ENCODE results near the gene FGF18. TPM values are rescaled to one million over a fixed set of nuclear protein-coding genes. Genes with fewer than 3 reads are reported as not detected.

Gene FGF18
- total and polyA plus RNA-seq, 3 experiments from 2014 or later: 0.18 to 0.22 TPM; not detected in 1

- CTCF ChIA-PET: no interaction called here
- H3K9me3 Mint-ChIP-seq: no peaks in the 10 kb centered on the region
- no peaks in the 10 kb centered on the region for H3K4me1 Mint-ChIP-seq
- Histone ChIP-seq H3K27me3 (ENCODE audit: insufficient read depth, low read length, poor library complexity, severe bottlenecking) (peaks cover 6% of the 10 kb centered on the region), H3K4me1 (ENCODE audit: insufficient read depth, low read length) (no peaks in the 10 kb centered on the region), H3K4me3 (ENCODE audit: low read length) (no peak overlapping the region), H3K36me3 (ENCODE audit: insufficient read depth, low read length) (no peaks in the 10 kb centered on the region), H3K27ac (ENCODE audit: low read depth, low read length) (no peak overlapping the region), H3K9me3 (ENCODE audit: low read length) (no peaks in the 10 kb centered on the region)
- no peak overlapping the region for H3K27ac Mint-ChIP-seq
- POLR2A ChIA-PET: interaction anchor here (1.1 kb wide), 1 partner anchor 40 kb away, joined by 3 read pairs; no protein-coding TSS in a partner anchor
- DNase-seq: no peak
- H3K36me3 Mint-ChIP-seq: no peaks in the 10 kb centered on the region
- H3K4me3 Mint-ChIP-seq: no peak overlapping the region
- peaks cover 5 to 16% of the 10 kb centered on the region in 2 donors for H3K27me3 Mint-ChIP-seq
Observed at GRCh38 chr5:171426680-171427079, 7.2 kb downstream of the FGF18 start.

GRCh38 chr5:171427318-171428167 is 8.1 kb downstream of the FGF18 start:
- CTCF ChIA-PET: no interaction called here
- no peak overlapping the region for H3K4me3 ChIP-seq (ENCODE audit: low read length)
- no peak for DNase-seq
- H3K27me3 ChIP-seq (ENCODE audit: insufficient read depth, low read length, poor library complexity, severe bottlenecking): no peaks in the 10 kb centered on the region
- H3K4me1 Mint-ChIP-seq: no peaks in the 10 kb centered on the region
- H3K4me1 ChIP-seq (ENCODE audit: insufficient read depth, low read length): no peaks in the 10 kb centered on the region
- no peak overlapping the region for H3K27ac ChIP-seq (ENCODE audit: low read depth, low read length)
- no peaks in the 10 kb centered on the region for H3K36me3 ChIP-seq (ENCODE audit: insufficient read depth, low read length)
- no peaks in the 10 kb centered on the region for H3K9me3 ChIP-seq (ENCODE audit: low read length)
- no peak overlapping the region for H3K4me3 Mint-ChIP-seq
- no peaks in the 10 kb centered on the region for H3K9me3 Mint-ChIP-seq
- peaks cover 5 to 9% of the 10 kb centered on the region in 2 donors for H3K27me3 Mint-ChIP-seq
- H3K27ac Mint-ChIP-seq: no peak overlapping the region
- H3K36me3 Mint-ChIP-seq: no peaks in the 10 kb centered on the region
- POLR2A ChIA-PET: no interaction called here

GRCh38 chr5:171428168-171428696 is 8.8 kb downstream of the FGF18 start:
- no peak for DNase-seq
- H3K4me1 Mint-ChIP-seq: no peaks in the 10 kb centered on the region
- no peaks in the 10 kb centered on the region for H3K27me3 ChIP-seq (ENCODE audit: insufficient read depth, low read length, poor library complexity, severe bottlenecking)
- CTCF ChIA-PET: no interaction called here
- no peak overlapping the region for H3K4me3 Mint-ChIP-seq
- no peak overlapping the region for H3K4me3 ChIP-seq (ENCODE audit: low read length)
- POLR2A ChIA-PET: no interaction called here
- no peak overlapping the region for H3K27ac Mint-ChIP-seq
- no peaks in the 10 kb centered on the region for H3K9me3 Mint-ChIP-seq
- no peak overlapping the region for H3K27ac ChIP-seq (ENCODE audit: low read depth, low read length)
- no peaks in the 10 kb centered on the region for H3K9me3 ChIP-seq (ENCODE audit: low read length)
- peaks cover 5 to 6% of the 10 kb centered on the region in 2 donors for H3K27me3 Mint-ChIP-seq
- H3K4me1 ChIP-seq (ENCODE audit: insufficient read depth, low read length): no peaks in the 10 kb centered on the region
- no peaks in the 10 kb centered on the region for H3K36me3 ChIP-seq (ENCODE audit: insufficient read depth, low read length)
- no peaks in the 10 kb centered on the region for H3K36me3 Mint-ChIP-seq

- CTCF ChIA-PET: no interaction called here
- H3K4me3 ChIP-seq (ENCODE audit: low read length): no peak overlapping the region
- H3K9me3 ChIP-seq (ENCODE audit: low read length): no peaks in the 10 kb centered on the region
- H3K4me3 Mint-ChIP-seq: no peak overlapping the region
- H3K27me3 ChIP-seq (ENCODE audit: insufficient read depth, low read length, poor library complexity, severe bottlenecking): no peaks in the 10 kb centered on the region
- no peak overlapping the region for H3K27ac ChIP-seq (ENCODE audit: low read depth, low read length)
- no peak for DNase-seq
- H3K36me3 ChIP-seq (ENCODE audit: insufficient read depth, low read length): no peaks in the 10 kb centered on the region
- H3K27me3 Mint-ChIP-seq: peaks cover 5% of the 10 kb centered on the region in 2 donors
- H3K27ac Mint-ChIP-seq: no peak overlapping the region
- no peaks in the 10 kb centered on the region for H3K36me3 Mint-ChIP-seq
- no peaks in the 10 kb centered on the region for H3K9me3 Mint-ChIP-seq
- H3K4me1 ChIP-seq (ENCODE audit: insufficient read depth, low read length): no peaks in the 10 kb centered on the region
- POLR2A ChIA-PET: no interaction called here
- H3K4me1 Mint-ChIP-seq: no peaks in the 10 kb centered on the region
Observed at GRCh38 chr5:171428809-171429542, 9.5 kb downstream of the FGF18 start.

- ChIA-PET CTCF (no interaction called here), POLR2A (no interaction called here)
- Histone ChIP-seq H3K27me3 (ENCODE audit: insufficient read depth, low read length, poor library complexity, severe bottlenecking) (no peaks in the 10 kb centered on the region), H3K27ac (ENCODE audit: low read depth, low read length) (no peak overlapping the region), H3K36me3 (ENCODE audit: insufficient read depth, low read length) (no peaks in the 10 kb centered on the region), H3K4me3 (ENCODE audit: low read length) (no peak overlapping the region), H3K9me3 (ENCODE audit: low read length) (no peaks in the 10 kb centered on the region), H3K4me1 (ENCODE audit: insufficient read depth, low read length) (no peaks in the 10 kb centered on the region)
- no peak overlapping the region for H3K4me3 Mint-ChIP-seq
- H3K27me3 Mint-ChIP-seq: peaks cover 0 to 3% of the 10 kb centered on the region in 2 donors
- no peak overlapping the region for H3K27ac Mint-ChIP-seq
- H3K36me3 Mint-ChIP-seq: no peaks in the 10 kb centered on the region
- no peaks in the 10 kb centered on the region for H3K4me1 Mint-ChIP-seq
- DNase-seq: no peak
- H3K9me3 Mint-ChIP-seq: no peaks in the 10 kb centered on the region
Observed at GRCh38 chr5:171429543-171429910, 10.1 kb downstream of the FGF18 start.

- ChIA-PET CTCF (no interaction called here), POLR2A (no interaction called here)
- no peaks in the 10 kb centered on the region for H3K9me3 Mint-ChIP-seq
- H3K36me3 Mint-ChIP-seq: no peaks in the 10 kb centered on the region
- H3K27ac Mint-ChIP-seq: no peak overlapping the region
- Histone ChIP-seq H3K36me3 (ENCODE audit: insufficient read depth, low read length) (no peaks in the 10 kb centered on the region), H3K27ac (ENCODE audit: low read depth, low read length) (no peak overlapping the region), H3K4me1 (ENCODE audit: insufficient read depth, low read length) (no peaks in the 10 kb centered on the region), H3K4me3 (ENCODE audit: low read length) (no peak overlapping the region), H3K27me3 (ENCODE audit: insufficient read depth, low read length, poor library complexity, severe bottlenecking) (no peaks in the 10 kb centered on the region), H3K9me3 (ENCODE audit: low read length) (no peaks in the 10 kb centered on the region)
- H3K4me1 Mint-ChIP-seq: no peaks in the 10 kb centered on the region
- H3K4me3 Mint-ChIP-seq: no peak overlapping the region
- no peak for DNase-seq
- peaks cover 0 to 3% of the 10 kb centered on the region in 2 donors for H3K27me3 Mint-ChIP-seq
Observed at GRCh38 chr5:171431251-171431777, 11.9 kb downstream of the FGF18 start.

GRCh38 chr5:171432076-171432475 is 12.6 kb downstream of the FGF18 start:
- POLR2A ChIA-PET: no interaction called here
- H3K4me1 ChIP-seq (ENCODE audit: insufficient read depth, low read length): no peaks in the 10 kb centered on the region
- H3K4me3 ChIP-seq (ENCODE audit: low read length): no peak overlapping the region
- H3K4me1 Mint-ChIP-seq: no peaks in the 10 kb centered on the region
- CTCF ChIA-PET: no interaction called here
- H3K36me3 ChIP-seq (ENCODE audit: insufficient read depth, low read length): no peaks in the 10 kb centered on the region
- no peaks in the 10 kb centered on the region for H3K27me3 ChIP-seq (ENCODE audit: insufficient read depth, low read length, poor library complexity, severe bottlenecking)
- no peaks in the 10 kb centered on the region for H3K9me3 Mint-ChIP-seq
- DNase-seq: no peak
- H3K27ac Mint-ChIP-seq: no peak overlapping the region
- H3K9me3 ChIP-seq (ENCODE audit: low read length): no peaks in the 10 kb centered on the region
- peaks cover 0 to 3% of the 10 kb centered on the region in 2 donors for H3K27me3 Mint-ChIP-seq
- no peak overlapping the region for H3K27ac ChIP-seq (ENCODE audit: low read depth, low read length)
- no peaks in the 10 kb centered on the region for H3K36me3 Mint-ChIP-seq
- no peak overlapping the region for H3K4me3 Mint-ChIP-seq

All from CD8-positive, alpha-beta memory T cell (primary cell).